ENCODE data around the gene NPC1L1. TPM values are rescaled to one million over a fixed set of nuclear protein-coding genes. Genes with fewer than 3 reads are reported as not detected.
A peak's percentile ranks its signal among the peaks of the same experiment; 100 is the strongest.
"Not testable (repeated sequence)": the region's sequence is repeated elsewhere in the genome, so short reads cannot be mapped to it uniquely, and the experiment has no call there.

Gene NPC1L1
- total RNA-seq, 4 donors from 2014 or later: 0.08 to 0.19 TPM; not detected in 2

- TF ChIP-seq POLR2A (IDR thresholded peaks at IDR 0.05): no peak
- no peak for TF ChIP-seq CTCF (IDR thresholded peaks at IDR 0.05)
- no peak overlapping the region for H3K27ac ChIP-seq
- no peak for DNase-seq
- no peaks in the 10 kb centered on the region for H3K27me3 ChIP-seq
- no peaks in the 10 kb centered on the region for H3K9me3 ChIP-seq
- no peak overlapping the region for H3K4me3 ChIP-seq
- 84 to 90% methylated on average over 5 to 6 of the region's 6 CpGs for WGBS, 2 donors
- peaks cover 3 to 39% (median 7%) of the 10 kb centered on the region in 3 donors for H3K4me1 ChIP-seq
- peaks cover 4 to 35% (median 10%) of the 10 kb centered on the region in 3 donors for H3K36me3 ChIP-seq
- intact Hi-C loops (cut with DNase I): loop anchor here (10.0 kb wide), 1 partner anchor 327 kb away; no protein-coding TSS in a partner anchor
Measured at GRCh38 chr7:44561481-44561880, 20.4 kb upstream of the NPC1L1 start.

- H3K9me3 ChIP-seq: no peaks in the 10 kb centered on the region
- peaks cover 3 to 30% (median 7%) of the 10 kb centered on the region in 3 donors for H3K4me1 ChIP-seq
- WGBS, 2 donors: 53 to 67% methylated on average over 4 of the region's 4 CpGs
- no peak for DNase-seq
- intact Hi-C loops (cut with DNase I): no loop called here
- no peaks in the 10 kb centered on the region for H3K27me3 ChIP-seq
- TF ChIP-seq CTCF (IDR thresholded peaks at IDR 0.05) (no peak), POLR2A (IDR thresholded peaks at IDR 0.05) (no peak)
- peak overlapping the region in 1 of 4 donors; percentile 11 for H3K27ac ChIP-seq
- H3K4me3 ChIP-seq: no peak overlapping the region
- peaks cover 0 to 15% (median 3%) of the 10 kb centered on the region in 3 donors for H3K36me3 ChIP-seq
Measured at GRCh38 chr7:44559485-44559884, 18.4 kb upstream of the NPC1L1 start.

GRCh38 chr7:44557485-44557884, 16.4 kb upstream of the NPC1L1 start:
- TF ChIP-seq CTCF (IDR thresholded peaks at IDR 0.05): no peak
- no peak for TF ChIP-seq POLR2A (IDR thresholded peaks at IDR 0.05)

DNA sequence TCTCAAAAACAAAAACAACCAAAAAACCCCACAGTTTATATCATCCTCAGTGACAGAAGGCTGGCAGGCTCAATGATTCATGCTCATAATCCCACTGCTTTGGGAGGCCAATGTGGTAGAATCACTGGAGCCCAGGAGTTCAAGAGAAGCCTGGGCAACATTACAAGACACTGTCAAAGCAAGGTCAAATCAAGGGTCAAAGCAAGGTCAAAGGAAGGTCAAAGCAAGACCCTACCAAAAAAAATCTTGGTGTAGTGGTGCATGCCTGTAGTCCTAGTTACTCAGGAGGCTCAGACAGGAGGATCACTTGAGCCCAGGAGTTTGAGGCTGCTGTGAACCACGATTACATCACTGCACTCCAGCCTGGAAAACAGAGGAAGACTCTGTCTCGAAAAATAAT, 14.2 kb upstream of the NPC1L1 start:
- no peaks in the 10 kb centered on the region for H3K36me3 ChIP-seq
- peaks cover 0 to 11% (median 0%) of the 10 kb centered on the region in 3 donors for H3K4me1 ChIP-seq
- no peak overlapping the region for H3K4me3 ChIP-seq
- H3K27me3 ChIP-seq: no peaks in the 10 kb centered on the region
- H3K27ac ChIP-seq: no peak overlapping the region
- no peaks in the 10 kb centered on the region for H3K9me3 ChIP-seq
- TF ChIP-seq CTCF (IDR thresholded peaks at IDR 0.05) (no peak), POLR2A (IDR thresholded peaks at IDR 0.05) (no peak)
- intact Hi-C loops (cut with DNase I): no loop called here
- no peak for DNase-seq
- WGBS, 2 donors: 58 to 79% methylated on average over 2 of the region's 2 CpGs

More at GRCh38 chr7:44557485-44557884, 16.4 kb upstream of the NPC1L1 start:
- no peaks in the 10 kb centered on the region for H3K36me3 ChIP-seq
- intact Hi-C loops (cut with DNase I): no loop called here
- H3K27ac ChIP-seq: no peak overlapping the region
- H3K9me3 ChIP-seq: no peaks in the 10 kb centered on the region
- DNase-seq: no peak
- H3K4me1 ChIP-seq: peaks cover 2 to 22% (median 5%) of the 10 kb centered on the region in 3 donors
- no peaks in the 10 kb centered on the region for H3K27me3 ChIP-seq
- no peak overlapping the region for H3K4me3 ChIP-seq
- 89 to 90% methylated on average over 2 of the region's 2 CpGs for WGBS, 2 donors

GRCh38 chr7:44552473-44553005, 11.4 kb upstream of the NPC1L1 start:
- WGBS, 2 donors: 49 to 64% methylated on average over 3 of the region's 3 CpGs
- H3K27me3 ChIP-seq; H3K27ac ChIP-seq; DNase-seq; H3K36me3 ChIP-seq; H3K9me3 ChIP-seq; H3K4me3 ChIP-seq; intact Hi-C loops (cut with DNase I): not testable (repeated sequence)
- peaks cover 0 to 11% (median 2%) of the 10 kb centered on the region in 3 donors for H3K4me1 ChIP-seq

DNA sequence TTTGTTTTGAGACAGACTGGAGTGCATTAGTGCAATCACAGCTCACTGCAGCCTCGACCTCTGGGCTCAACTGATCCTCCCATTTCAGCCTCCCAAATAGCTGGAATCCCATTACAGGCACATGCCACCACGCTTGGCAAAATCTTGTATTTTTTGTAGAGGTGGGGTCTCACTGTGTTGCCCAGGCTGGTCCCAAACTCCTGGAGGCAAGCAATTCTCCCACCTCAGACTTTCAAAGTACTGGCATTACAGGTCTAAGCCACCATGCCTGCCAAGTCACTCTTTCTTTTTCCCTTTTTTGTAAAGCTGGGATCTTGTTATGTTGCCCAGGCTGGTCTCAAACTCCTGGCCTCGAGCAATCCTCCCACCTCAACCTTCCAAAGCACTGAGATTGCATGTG, 8.3 kb upstream of the NPC1L1 start:
- no peak for DNase-seq
- Histone ChIP-seq H3K27me3 (no peaks in the 10 kb centered on the region), H3K4me3 (no peak overlapping the region), H3K27ac (no peak overlapping the region), H3K9me3 (no peaks in the 10 kb centered on the region), H3K4me1 (peaks cover 0 to 21% (median 8%) of the 10 kb centered on the region in 3 donors), H3K36me3 (no peaks in the 10 kb centered on the region)
- 56 to 67% methylated on average over 3 of the region's 3 CpGs for WGBS, 2 donors
- intact Hi-C loops (cut with DNase I): no loop called here
- TF ChIP-seq CTCF (IDR thresholded peaks at IDR 0.05) (no peak), POLR2A (IDR thresholded peaks at IDR 0.05) (no peak)

Measured in esophagus squamous epithelium (tissue), 5 donors.